GM18508 (cell line): ENCODE measurements around the gene DDX6.
A peak's percentile ranks its signal among the peaks of the same experiment; 100 is the strongest.
"Not testable (repeated sequence)": the region's sequence is repeated elsewhere in the genome, so short reads cannot be mapped to it uniquely, and the experiment has no call there.

ENCODE experiments used
- ATAC-seq: cut with Tn5 transposase; IDR thresholded peaks from one replicate; pipeline ENCODE4 v1.9.1; 2021; ENCODE audit warnings: moderate number of reproducible peaks; ENCODE audit not compliant: insufficient read depth, unreplicated experiment

Gene DDX6, protein sequence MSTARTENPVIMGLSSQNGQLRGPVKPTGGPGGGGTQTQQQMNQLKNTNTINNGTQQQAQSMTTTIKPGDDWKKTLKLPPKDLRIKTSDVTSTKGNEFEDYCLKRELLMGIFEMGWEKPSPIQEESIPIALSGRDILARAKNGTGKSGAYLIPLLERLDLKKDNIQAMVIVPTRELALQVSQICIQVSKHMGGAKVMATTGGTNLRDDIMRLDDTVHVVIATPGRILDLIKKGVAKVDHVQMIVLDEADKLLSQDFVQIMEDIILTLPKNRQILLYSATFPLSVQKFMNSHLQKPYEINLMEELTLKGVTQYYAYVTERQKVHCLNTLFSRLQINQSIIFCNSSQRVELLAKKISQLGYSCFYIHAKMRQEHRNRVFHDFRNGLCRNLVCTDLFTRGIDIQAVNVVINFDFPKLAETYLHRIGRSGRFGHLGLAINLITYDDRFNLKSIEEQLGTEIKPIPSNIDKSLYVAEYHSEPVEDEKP

DNA sequence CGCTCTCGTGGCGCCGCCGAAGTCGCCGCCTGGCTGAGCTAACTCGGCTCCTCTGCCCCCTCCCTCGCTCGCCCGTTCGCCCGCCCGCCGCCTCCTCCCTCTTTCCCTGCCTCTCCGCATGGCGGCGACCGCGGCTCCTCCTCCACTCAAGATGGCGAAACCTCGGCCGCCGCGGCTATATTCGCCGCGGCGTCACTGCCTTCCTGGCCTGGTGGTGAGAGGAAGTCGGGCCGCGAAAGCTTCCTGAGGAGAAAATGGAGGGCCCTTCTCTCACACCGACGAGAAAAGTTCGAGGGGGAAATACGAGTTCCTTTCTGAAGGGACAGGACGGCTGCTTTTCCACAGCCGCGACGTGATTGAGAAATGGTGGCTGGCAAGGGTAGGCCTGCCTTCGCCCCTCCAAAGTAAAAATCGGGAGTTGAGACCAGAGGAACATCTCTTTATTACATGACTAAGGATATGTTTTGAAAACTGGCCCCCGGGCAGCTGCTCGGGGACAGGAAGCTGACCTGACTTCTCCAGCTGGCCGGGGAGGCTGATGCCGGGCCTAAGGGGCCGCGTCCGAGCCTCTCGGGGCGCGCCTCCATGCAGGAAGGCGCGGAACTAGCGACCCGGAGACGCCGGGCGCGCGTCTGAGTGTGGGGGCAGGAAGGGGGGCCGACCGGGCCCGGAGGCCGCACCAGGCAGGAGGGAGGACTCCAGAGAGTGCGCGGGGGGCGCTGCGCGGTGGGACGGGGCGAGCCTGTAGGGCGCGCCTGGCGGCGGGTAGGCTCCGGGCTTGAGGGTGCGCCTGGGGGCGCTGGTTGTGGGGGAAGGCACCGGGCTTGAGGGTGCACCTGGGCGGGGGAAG lies at the start of gene DDX6:
Gene DDX6 (minus strand): TSS at position 54 of the 850 bp plus-strand sequence. CDS start 4,913 bp downstream, outside the sequence.
- ATAC-seq: no peak

DNA sequence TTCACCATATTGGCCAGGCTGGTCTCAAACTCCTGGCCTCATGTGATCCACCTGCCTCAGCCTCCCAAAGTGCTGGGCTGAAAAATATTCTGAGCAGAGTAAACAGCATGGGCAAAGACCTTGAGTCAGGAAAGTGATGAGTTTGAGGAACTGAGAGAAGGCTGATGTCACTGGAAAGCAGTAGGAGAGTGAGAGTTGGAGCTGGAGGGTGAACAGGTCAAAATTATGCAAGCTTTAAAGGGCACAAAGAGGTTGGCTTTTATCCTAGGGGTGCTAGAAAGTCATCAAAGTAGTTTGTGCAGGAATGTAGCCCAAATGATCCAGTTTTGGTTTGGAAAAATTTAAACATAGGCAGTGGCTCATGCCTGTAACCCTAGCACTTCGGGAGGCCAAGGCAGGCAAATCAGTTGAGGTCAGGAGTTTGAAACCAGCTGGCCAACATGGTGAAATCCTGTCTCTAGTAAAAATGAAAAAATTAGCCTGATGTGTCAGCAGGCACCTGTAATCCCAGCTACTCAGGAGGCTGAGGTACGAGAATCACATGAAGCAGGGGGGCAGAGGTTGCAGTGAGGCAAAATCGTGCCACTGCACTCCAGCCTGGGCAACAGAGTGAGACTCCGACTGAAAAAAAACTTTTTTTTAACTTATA lies 48.1 kb upstream of the DDX6 start:
- ATAC-seq: no peak

DNA sequence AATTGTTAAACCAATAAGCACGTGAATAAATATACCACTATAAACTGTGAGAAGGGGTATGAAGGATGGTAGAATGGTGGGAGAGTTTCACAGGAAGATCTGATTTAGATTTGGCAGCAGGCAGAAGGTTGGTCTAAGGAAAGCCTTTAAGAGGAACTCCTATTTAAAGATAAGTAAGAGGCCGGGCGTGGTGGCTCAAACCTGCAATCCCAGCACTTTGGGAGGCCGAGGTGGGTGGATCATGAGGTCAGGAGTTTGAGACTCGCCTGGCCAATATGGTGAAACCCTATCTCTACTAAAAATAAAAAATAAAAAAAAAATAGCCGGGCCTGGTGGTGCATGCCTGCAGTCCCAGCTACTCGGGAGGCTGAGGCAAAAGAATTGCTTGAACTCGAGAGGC lies 46.9 kb upstream of the DDX6 start:
- ATAC-seq: no peak

- ATAC-seq: no peak
These were observed 43.6 kb upstream of the DDX6 start for GRCh38 chr11:118834427-118835028.

- no peak for ATAC-seq
These were observed 36.2 kb upstream of the DDX6 start for GRCh38 chr11:118827118-118827517.

- ATAC-seq: not testable (repeated sequence)
These were observed 32.1 kb upstream of the DDX6 start for GRCh38 chr11:118822936-118823510.

DNA sequence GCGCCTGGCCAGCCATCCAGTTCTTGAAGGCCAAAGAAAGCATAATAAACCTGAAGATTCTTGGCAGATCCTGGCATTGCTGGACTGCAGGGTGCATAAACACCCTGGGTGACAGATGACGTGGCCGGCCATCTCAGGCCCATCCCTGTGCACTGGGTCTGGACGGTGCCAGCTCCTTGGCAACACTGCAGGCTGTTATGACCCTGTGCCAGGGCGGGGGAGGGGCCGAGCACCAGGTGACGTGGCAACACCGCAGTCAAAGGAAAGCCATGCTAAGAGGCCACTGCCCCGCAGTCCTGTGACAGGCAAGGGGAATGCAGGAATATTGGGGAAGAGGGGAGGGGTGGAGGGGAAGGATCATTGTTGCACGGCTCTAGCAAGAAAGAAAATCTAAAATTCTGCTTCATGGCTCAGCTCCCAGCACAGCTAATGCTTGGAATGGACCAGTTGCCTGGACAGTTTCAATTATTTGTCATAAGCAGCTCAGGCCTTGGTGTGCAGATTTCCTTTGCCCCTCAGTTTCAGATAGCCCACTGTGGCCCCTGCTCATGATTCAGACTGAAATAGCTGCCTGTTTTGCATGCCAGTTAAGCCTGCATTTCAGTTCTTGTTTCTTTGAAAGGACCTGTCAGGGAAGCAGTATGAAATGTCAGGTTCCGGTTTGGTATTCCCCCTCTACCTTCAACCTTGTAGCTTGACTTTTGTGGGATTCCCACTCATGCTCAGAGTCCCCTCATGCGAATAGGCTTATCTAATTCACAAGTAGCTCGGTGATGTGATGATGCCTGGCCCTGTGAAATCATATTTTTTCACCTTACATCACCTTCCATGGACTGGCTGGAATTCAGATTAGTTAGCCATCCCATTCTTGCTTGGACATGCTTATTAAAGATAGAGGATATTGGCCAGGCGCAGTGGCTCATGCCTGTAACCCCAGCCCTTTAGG lies 29.7 kb upstream of the DDX6 start:
- ATAC-seq: peak; percentile 73

DNA sequence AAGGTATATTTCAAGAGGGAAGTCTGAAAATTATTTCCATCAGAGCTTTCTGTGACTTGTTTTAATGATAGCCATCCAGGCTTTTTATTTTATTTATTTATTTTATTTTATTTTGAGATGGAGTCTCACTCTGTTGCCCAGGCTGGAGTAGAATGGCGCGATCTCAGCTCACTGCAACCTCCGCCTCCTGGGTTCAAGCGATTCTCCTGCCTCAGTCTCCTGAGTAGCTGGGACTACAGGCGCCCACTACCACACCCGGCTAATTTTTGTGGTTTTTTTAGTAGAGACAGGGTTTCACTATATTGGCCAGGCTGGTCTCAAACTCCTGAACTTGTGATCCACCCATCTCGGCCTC lies 29.0 kb upstream of the DDX6 start:
- ATAC-seq: not testable (repeated sequence)

DNA sequence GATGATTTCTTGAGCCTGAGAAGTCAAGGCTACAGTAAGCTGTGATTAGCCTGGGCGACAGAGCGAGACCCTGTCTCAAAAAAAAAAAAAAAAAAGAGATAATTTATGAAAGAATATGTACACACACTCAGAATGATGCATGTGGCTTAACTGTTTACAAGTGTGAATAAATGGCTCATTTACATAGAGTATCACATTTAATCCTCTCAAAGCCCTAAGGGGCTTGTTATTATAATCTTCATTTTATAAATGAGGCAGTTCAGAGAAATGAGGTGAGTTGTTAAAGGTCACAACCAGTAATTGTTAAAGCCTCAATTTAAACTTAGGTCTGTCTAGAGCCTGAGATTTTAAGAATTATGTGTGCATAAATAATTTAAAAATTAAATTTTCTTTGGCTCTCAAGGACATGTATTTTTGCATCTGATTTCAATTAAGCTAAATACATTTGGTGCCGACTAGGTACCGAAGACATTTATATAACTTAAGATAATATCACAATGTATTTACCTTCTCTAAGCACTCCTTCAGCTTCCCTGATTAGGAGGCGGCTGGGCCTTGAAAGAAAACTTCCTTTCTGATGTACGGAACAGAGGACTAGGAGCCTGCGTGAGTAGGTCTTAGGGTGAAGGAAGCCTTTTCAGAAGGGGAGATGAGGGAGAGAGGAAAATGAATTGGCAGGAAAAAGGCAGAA lies 28.5 kb upstream of the DDX6 start:
- no peak for ATAC-seq

DNA sequence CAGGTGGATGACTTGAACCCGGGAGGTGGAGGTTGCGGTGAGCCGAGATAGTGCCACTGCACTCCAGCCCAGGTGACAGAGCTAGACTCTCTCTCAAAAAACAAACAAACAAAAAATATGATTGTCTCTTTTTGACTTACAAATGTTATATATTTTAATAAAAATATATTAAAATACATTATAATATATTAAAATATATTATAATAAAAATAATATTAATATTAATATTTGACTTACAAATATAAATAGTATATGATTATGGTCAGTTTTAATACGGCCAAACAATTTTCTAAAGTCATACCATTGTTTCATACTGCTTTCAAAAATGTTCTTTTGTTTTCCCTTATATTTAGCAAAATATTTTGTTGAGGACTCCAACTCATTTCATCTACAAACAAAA lies 27.2 kb upstream of the DDX6 start:
- no peak for ATAC-seq

- ATAC-seq: no peak
These were observed 22.6 kb upstream of the DDX6 start for GRCh38 chr11:118813551-118813950.

- no peak for ATAC-seq
These were observed 21.5 kb upstream of the DDX6 start for GRCh38 chr11:118812485-118812884.

GRCh38 chr11:118807800-118808778 lies 17.1 kb upstream of the DDX6 start:
- ATAC-seq: no peak

GRCh38 chr11:118806400-118806799 lies 15.4 kb upstream of the DDX6 start:
- no peak for ATAC-seq

DNA sequence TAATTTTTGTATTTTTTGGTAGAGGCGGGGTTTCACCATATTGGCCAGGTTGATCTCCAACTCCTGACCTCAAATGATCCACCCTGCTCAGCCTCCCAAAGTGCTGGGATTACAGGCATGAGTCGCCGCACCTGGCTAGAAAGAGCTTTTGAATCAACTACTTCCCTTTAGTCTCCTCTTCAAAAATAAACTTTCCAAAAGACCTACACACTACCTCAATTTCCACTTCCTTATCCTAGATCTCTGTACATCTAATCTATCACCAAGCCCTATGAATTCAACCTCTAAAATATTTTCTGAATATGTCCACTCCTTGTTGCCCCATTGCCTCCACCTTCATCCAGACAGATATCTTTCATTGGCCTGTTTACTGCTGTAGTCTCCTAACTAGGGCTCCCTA lies 13.1 kb upstream of the DDX6 start:
- no peak for ATAC-seq

GRCh38 chr11:118799372-118799771 lies 8.4 kb upstream of the DDX6 start:
- ATAC-seq: no peak

DNA sequence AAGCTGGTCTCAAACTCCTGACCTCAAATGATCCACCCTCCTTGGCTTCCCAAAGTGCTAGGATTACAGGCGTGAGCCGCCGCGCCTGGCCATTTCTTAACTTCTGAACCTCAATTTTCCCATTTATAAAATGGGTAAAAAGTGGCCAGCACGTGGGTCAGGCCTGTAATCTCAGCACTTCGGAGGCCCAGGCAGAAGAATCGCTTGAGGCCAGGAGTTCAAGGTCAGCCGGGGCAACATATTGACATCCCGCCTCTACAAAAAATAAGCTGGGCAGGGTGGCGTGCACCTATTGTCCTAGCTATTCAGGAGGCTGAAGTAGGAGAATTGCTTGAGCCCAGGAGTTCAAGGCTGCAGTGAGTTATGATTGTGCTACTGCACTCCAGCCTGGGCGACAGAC lies 6.5 kb upstream of the DDX6 start:
- no peak for ATAC-seq
